ENCODE data around the gene EFR3B.
A peak's percentile ranks its signal among the peaks of the same experiment; 100 is the strongest.
"Not testable (repeated sequence)": the region's sequence is repeated elsewhere in the genome, so short reads cannot be mapped to it uniquely, and the experiment has no call there.

EFR3B gene

GRCh38 chr2:25105336-25106085 lies 63.6 kb downstream of the EFR3B start:
- no peak for DNase-seq (ENCODE audit: low read depth)

- DNase-seq (ENCODE audit: low read depth): no peak
These were observed 67.9 kb downstream of the EFR3B start for GRCh38 chr2:25109822-25110221.

GRCh38 chr2:25112113-25112512 lies 70.2 kb downstream of the EFR3B start:
- DNase-seq (ENCODE audit: low read depth): no peak

GRCh38 chr2:25115249-25115883 lies 73.5 kb downstream of the EFR3B start:
- DNase-seq (ENCODE audit: low read depth): no peak

GRCh38 chr2:25115902-25116301 lies 74.0 kb downstream of the EFR3B start:
- DNase-seq (ENCODE audit: low read depth): peak; percentile 31

GRCh38 chr2:25116956-25117355 lies 75.1 kb downstream of the EFR3B start:
- DNase-seq (ENCODE audit: low read depth): no peak

GRCh38 chr2:25119263-25119662 lies 77.4 kb downstream of the EFR3B start:
- DNase-seq (ENCODE audit: low read depth): no peak

GRCh38 chr2:25122367-25122766 lies 80.5 kb downstream of the EFR3B start:
- no peak for DNase-seq (ENCODE audit: low read depth)

GRCh38 chr2:25123682-25124081 lies 81.8 kb downstream of the EFR3B start:
- DNase-seq (ENCODE audit: low read depth): no peak

- DNase-seq (ENCODE audit: low read depth): no peak
These were observed 83.3 kb downstream of the EFR3B start for GRCh38 chr2:25125189-25125588.

GRCh38 chr2:25125976-25126375 lies 84.1 kb downstream of the EFR3B start:
- DNase-seq (ENCODE audit: low read depth): no peak

GRCh38 chr2:25127071-25127470 lies 85.2 kb downstream of the EFR3B start:
- DNase-seq (ENCODE audit: low read depth): not testable (repeated sequence)

GRCh38 chr2:25127646-25128045 lies 85.8 kb downstream of the EFR3B start:
- DNase-seq (ENCODE audit: low read depth): no peak

- DNase-seq (ENCODE audit: low read depth): no peak
These were observed 88.1 kb downstream of the EFR3B start for GRCh38 chr2:25129901-25130520.

GRCh38 chr2:25131253-25131566 lies 89.3 kb downstream of the EFR3B start:
- DNase-seq (ENCODE audit: low read depth): no peak

GRCh38 chr2:25131567-25132298 lies 89.9 kb downstream of the EFR3B start:
- DNase-seq (ENCODE audit: low read depth): no peak

GRCh38 chr2:25132299-25132635 lies 90.4 kb downstream of the EFR3B start:
- DNase-seq (ENCODE audit: low read depth): no peak

- DNase-seq (ENCODE audit: low read depth): no peak
These were observed 90.8 kb downstream of the EFR3B start for GRCh38 chr2:25132693-25133092.

- DNase-seq (ENCODE audit: low read depth): not testable (repeated sequence)
These were observed 98.7 kb downstream of the EFR3B start for GRCh38 chr2:25140535-25140934.

- no peak for DNase-seq (ENCODE audit: low read depth)
These were observed 99.2 kb downstream of the EFR3B start for GRCh38 chr2:25141120-25141519.

- no peak for DNase-seq (ENCODE audit: low read depth)
These were observed 103.9 kb downstream of the EFR3B start for GRCh38 chr2:25145803-25146202.

GRCh38 chr2:25146896-25147295 lies 105.0 kb downstream of the EFR3B start:
- DNase-seq (ENCODE audit: low read depth): no peak

- no peak for DNase-seq (ENCODE audit: low read depth)
These were observed 107.8 kb downstream of the EFR3B start for GRCh38 chr2:25149646-25150045.

Data from non-pigmented ciliary epithelial cell (primary cell).